HG03432 (cell line): Measurements from ENCODE around the gene ATG9B.

Source experiments
- ATAC-seq: cut with Tn5 transposase; IDR thresholded peaks from one replicate; pipeline ENCODE4 v1.9.1; 2021; ENCODE audit warnings: mild to moderate bottlenecking, moderate library complexity; ENCODE audit not compliant: unreplicated experiment

Gene ATG9B

GRCh38 chr7:150971242-150972022 is 52.9 kb downstream of the ATG9B start:
- no peak for ATAC-seq

GRCh38 chr7:150970424-150970823 is 53.9 kb downstream of the ATG9B start:
- no peak for ATAC-seq

- ATAC-seq, result no peak
Observed at GRCh38 chr7:150969475-150969874, 54.8 kb downstream of the ATG9B start.

GRCh38 chr7:150968734-150969372 is 55.4 kb downstream of the ATG9B start:
- no peak for ATAC-seq

GRCh38 chr7:150968056-150968733 is 56.1 kb downstream of the ATG9B start:
- ATAC-seq, result no peak

- ATAC-seq, result no peak
Observed at GRCh38 chr7:150967349-150967748, 56.9 kb downstream of the ATG9B start.

GRCh38 chr7:150966002-150966401 is 58.3 kb downstream of the ATG9B start:
- ATAC-seq, result no peak

- no peak for ATAC-seq
Observed at GRCh38 chr7:150965273-150965830, 58.9 kb downstream of the ATG9B start.
